HEK293 (cell line): ENCODE results near the gene PDK2.

Source experiments
- CTCF ChIA-PET: fragments of 350-600 bp; formaldehyde crosslinking; extraction: SDS; loops from one replicate; lab custom pipeline; 2021; ENCODE audit warnings: antibody characterized with exemption; lab: Yijun Ruan, JAX
- POLR2A ChIA-PET: fragments of 300-600 bp; formaldehyde crosslinking; extraction: SDS; loops from one replicate; lab custom pipeline; 2020; ENCODE audit warnings: antibody characterized with exemption, inconsistent platforms; lab: Yijun Ruan, JAX
- H3K27ac ChIP-seq: fragments of 200-500 bp; sonication (Bioruptor generic); 2 replicates; pipeline ENCODE4 v1.5.1; 2014; ENCODE audit warnings: low read depth, low read length, control low read depth, inconsistent platforms; ENCODE audit errors: extremely low read depth
- H3K36me3 ChIP-seq, 2 experiments: fragments of 200-500 bp in 1 of 2; sonication (Bioruptor generic) in 1 of 2; 1 replicate in 1 of 2; 2 replicates in 1 of 2; pipeline ENCODE4 v1.5.1; 2014 to 2017; ENCODE audit warnings: inconsistent platforms in 2 of 2, low read length in 2 of 2; ENCODE audit not compliant: control insufficient read depth in 2 of 2, insufficient read depth in 1 of 2
- H3K4me1 ChIP-seq: fragments of 200-500 bp; sonication (Bioruptor generic); 2 replicates; pipeline ENCODE4 v1.5.1; 2014; ENCODE audit warnings: mild to moderate bottlenecking, low read length, inconsistent platforms; ENCODE audit not compliant: control insufficient read depth, insufficient read depth
- H3K4me3 ChIP-seq: 2 replicates; pipeline ENCODE4 v1.5.1; 2011; ENCODE audit warnings: low read depth, mild to moderate bottlenecking, control low read depth, low read length, moderate library complexity
- H3K9me3 ChIP-seq: fragments of 200-500 bp; sonication (Bioruptor generic); 2 replicates; pipeline ENCODE4 v1.5.1; 2014; ENCODE audit warnings: low read depth, low read length, inconsistent platforms; ENCODE audit not compliant: control insufficient read depth, insufficient read depth
- MYNN ChIP-seq: fragments of 450-650 bp; formaldehyde crosslinking; IDR thresholded peaks from 2 replicates; pipeline ENCODE4 v1.5.1; 2016; ENCODE audit warnings: missing biosample characterization, missing genetic modification characterization, borderline replicate concordance
- RBAK ChIP-seq: fragments of 450-650 bp; formaldehyde crosslinking; IDR thresholded peaks from 2 replicates; pipeline ENCODE4 v1.5.1; 2016; ENCODE audit warnings: missing biosample characterization, missing genetic modification characterization
- TRIM28 ChIP-seq: IDR thresholded peaks from 2 replicates; pipeline ENCODE4 v1.6.1; 2011; ENCODE audit warnings: low read length, control low read depth, borderline replicate concordance
- YY2 ChIP-seq: fragments of 450-650 bp; formaldehyde crosslinking; IDR thresholded peaks from 2 replicates; pipeline ENCODE4 v1.5.1; 2016; ENCODE audit warnings: missing biosample characterization, missing genetic modification characterization
- ZBTB17 ChIP-seq: fragments of 450-650 bp; formaldehyde crosslinking; IDR thresholded peaks from 2 replicates; pipeline ENCODE4 v1.5.1; 2016; ENCODE audit warnings: missing biosample characterization, missing genetic modification characterization
- ZNF121 ChIP-seq: fragments of 450-650 bp; formaldehyde crosslinking; IDR thresholded peaks from 2 replicates; pipeline ENCODE4 v1.5.1; 2016; ENCODE audit warnings: missing biosample characterization, missing genetic modification characterization
- ZNF16 ChIP-seq: fragments of 450-650 bp; formaldehyde crosslinking; IDR thresholded peaks from 2 replicates; pipeline ENCODE4 v1.5.1; 2016; ENCODE audit warnings: low read depth, missing biosample characterization, missing genetic modification characterization
- ZNF211 ChIP-seq: fragments of 450-650 bp; formaldehyde crosslinking; IDR thresholded peaks from 2 replicates; pipeline ENCODE4 v1.5.1; 2016; ENCODE audit warnings: low read depth, missing biosample characterization, missing genetic modification characterization
- ZNF239 ChIP-seq: fragments of 450-650 bp; formaldehyde crosslinking; IDR thresholded peaks from 2 replicates; pipeline ENCODE4 v1.5.1; 2016; ENCODE audit warnings: missing biosample characterization, missing genetic modification characterization
- ZNF391 ChIP-seq: fragments of 450-650 bp; formaldehyde crosslinking; IDR thresholded peaks from 2 replicates; pipeline ENCODE4 v1.5.1; 2016; ENCODE audit warnings: low read depth, missing biosample characterization, missing genetic modification characterization, borderline replicate concordance
- ZNF529 ChIP-seq: fragments of 450-650 bp; formaldehyde crosslinking; IDR thresholded peaks from 2 replicates; pipeline ENCODE4 v1.5.1; 2017; ENCODE audit warnings: missing genetic modification characterization, missing biosample characterization; ENCODE audit not compliant: insufficient replicate concordance
- ZSCAN23 ChIP-seq: fragments of 450-650 bp; formaldehyde crosslinking; IDR thresholded peaks from 2 replicates; pipeline ENCODE4 v1.5.1; 2016; ENCODE audit warnings: missing biosample characterization, missing genetic modification characterization
- TF ChIP-seq, protein P1 (sequence below): fragments of 450-650 bp; formaldehyde crosslinking; IDR thresholded peaks from 2 replicates; pipeline ENCODE4 v1.5.1; 2017; ENCODE audit warnings: missing biosample characterization, missing genetic modification characterization
- TF ChIP-seq, protein P2 (sequence below): fragments of 450-650 bp; formaldehyde crosslinking; IDR thresholded peaks from 2 replicates; pipeline ENCODE4 v1.5.1; 2016; ENCODE audit warnings: missing biosample characterization, missing genetic modification characterization
- TF ChIP-seq, protein P3 (sequence below): fragments of 450-650 bp; formaldehyde crosslinking; IDR thresholded peaks from 2 replicates; pipeline ENCODE4 v1.5.1; 2016; ENCODE audit warnings: missing biosample characterization, missing genetic modification characterization

The PDK2 gene

DNA sequence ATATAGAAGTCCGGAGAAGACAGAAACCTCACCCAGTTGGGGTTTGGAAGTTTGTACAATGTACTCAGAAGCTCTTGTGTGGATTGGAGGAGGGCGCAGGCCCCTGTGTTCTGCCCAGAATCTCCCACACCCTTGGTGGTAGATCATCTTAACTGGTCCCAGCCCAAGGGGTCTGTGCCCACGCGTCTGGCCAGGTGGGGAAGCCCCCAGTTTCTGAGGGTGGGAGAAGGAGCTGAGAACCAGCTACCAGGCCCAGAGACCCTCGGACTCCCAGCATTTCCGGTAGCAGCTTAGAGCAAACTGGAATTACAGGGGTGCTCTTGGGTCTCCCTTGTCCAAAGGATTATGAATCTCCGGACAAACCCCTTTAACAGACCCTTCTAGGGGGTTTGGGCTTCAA, 57.6 kb downstream of the PDK2 start (continued):
- TF ChIP-seq ZNF16 (tag by site-specific recombination) (no peak), YY2 (tag by site-specific recombination) (no peak), RBAK (tag by site-specific recombination) (no peak), TRIM28 (no peak), ZNF391 (no peak), ZNF121 (tag by site-specific recombination) (no peak)
- TF ChIP-seq, protein P1, sequence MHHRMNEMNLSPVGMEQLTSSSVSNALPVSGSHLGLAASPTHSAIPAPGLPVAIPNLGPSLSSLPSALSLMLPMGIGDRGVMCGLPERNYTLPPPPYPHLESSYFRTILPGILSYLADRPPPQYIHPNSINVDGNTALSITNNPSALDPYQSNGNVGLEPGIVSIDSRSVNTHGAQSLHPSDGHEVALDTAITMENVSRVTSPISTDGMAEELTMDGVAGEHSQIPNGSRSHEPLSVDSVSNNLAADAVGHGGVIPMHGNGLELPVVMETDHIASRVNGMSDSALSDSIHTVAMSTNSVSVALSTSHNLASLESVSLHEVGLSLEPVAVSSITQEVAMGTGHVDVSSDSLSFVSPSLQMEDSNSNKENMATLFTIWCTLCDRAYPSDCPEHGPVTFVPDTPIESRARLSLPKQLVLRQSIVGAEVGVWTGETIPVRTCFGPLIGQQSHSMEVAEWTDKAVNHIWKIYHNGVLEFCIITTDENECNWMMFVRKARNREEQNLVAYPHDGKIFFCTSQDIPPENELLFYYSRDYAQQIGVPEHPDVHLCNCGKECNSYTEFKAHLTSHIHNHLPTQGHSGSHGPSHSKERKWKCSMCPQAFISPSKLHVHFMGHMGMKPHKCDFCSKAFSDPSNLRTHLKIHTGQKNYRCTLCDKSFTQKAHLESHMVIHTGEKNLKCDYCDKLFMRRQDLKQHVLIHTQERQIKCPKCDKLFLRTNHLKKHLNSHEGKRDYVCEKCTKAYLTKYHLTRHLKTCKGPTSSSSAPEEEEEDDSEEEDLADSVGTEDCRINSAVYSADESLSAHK (tag by site-specific recombination), result no peak
- TF ChIP-seq, protein P2, sequence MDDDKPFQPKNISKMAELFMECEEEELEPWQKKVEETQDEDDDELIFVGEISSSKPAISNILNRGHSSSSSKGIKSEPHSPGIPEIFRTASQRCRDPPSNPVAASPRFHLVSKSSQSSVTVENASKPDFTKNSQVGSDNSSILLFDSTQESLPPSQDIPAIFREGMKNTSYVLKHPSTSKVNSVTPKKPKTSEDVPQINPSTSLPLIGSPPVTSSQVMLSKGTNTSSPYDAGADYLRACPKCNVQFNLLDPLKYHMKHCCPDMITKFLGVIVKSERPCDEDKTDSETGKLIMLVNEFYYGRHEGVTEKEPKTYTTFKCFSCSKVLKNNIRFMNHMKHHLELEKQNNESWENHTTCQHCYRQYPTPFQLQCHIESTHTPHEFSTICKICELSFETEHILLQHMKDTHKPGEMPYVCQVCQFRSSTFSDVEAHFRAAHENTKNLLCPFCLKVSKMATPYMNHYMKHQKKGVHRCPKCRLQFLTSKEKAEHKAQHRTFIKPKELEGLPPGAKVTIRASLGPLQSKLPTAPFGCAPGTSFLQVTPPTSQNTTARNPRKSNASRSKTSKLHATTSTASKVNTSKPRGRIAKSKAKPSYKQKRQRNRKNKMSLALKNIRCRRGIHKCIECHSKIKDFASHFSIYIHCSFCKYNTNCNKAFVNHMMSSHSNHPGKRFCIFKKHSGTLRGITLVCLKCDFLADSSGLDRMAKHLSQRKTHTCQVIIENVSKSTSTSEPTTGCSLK, result no peak

DNA sequence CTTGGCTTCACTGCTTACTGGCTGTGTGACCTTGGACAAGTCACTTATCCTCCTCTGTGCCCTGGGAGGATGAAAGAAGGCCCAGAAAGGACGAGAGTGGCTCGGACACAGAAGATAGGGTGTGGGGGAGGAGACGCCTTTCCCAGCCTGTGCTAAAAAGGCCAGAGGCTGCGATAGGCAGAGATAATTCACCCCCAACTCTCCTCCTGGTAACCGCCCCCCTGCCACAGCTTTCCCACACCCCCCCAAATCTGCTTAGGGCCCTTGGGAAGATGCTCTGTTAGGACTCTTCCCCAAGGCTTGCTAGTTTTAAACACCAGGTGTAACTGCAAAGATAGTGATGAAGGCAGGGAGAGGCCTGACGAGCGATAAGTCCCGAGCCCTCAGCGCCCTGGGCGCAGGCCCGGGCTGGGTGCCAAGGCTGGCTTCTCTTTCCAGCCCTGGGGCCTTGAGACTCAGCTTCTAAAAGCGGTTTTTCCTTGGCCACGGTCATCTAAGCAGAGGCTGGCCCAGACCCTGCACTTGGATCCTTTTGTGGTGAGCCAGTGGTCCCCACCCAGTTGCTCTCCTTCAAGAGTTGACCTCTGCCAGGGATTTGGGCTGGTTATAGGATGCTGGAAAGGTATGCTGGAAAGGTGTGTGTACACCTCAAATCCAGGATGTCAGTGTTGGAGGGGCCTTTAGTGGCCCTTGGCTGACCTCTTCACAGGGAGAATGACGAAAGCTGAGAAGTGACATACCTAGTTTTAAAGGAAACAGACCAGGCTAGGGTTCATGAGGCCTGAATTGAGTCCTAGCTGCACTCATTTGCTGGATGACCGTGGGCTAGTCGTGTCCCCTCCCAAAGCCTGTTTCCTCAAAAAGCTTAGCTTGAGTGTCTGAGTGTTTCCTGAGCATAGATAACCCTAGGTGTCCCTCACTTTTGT, 58.8 kb downstream of the PDK2 start:
- H3K4me1 ChIP-seq, result peaks cover 3% of the 10 kb centered on the region; the same call in 1 of the 2 replicates
- no peak overlapping the region for H3K27ac ChIP-seq
- no peak for TF ChIP-seq ZNF239 (tag by site-specific recombination)
- TF ChIP-seq ZBTB17 (tag by site-specific recombination), result 0 out of 2 replicates have a peak, but pooled peaks have one; percentile 17
- TF ChIP-seq ZSCAN23 (tag by site-specific recombination), result no peak
- ChIA-PET POLR2A (no interaction called here), CTCF (interaction anchor here (0.6 to 6.7 kb wide), 8 partner anchors 24 to 589 kb away, joined by 3 to 41 read pairs (median 4); partner anchors contain the start of gene PDK2)
- no peaks in the 10 kb centered on the region for H3K36me3 ChIP-seq
- H3K9me3 ChIP-seq, result no peaks in the 10 kb centered on the region
- H3K4me3 ChIP-seq, result no peak overlapping the region

DNA sequence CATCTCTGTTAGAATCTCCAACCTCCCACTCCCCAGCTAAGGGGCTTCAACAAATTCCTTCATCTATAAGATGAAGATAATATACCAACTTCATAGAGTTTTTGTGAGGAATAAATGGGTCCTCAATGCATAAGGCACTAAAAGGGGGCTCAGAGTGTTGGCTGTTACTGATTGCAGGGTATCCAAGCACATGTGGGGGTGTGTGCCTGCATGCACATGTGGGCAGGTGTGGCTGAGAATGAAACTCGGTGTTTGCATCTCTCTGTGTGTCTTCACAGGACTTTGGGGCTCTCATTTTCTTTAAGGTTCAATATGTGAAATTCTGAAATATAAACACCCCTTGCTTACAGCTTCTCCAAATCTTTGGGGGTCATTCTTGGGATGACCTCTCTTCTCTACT, 59.5 kb downstream of the PDK2 start:
- ChIA-PET POLR2A (no interaction called here), CTCF (interaction anchor here (0.6 to 6.7 kb wide), 6 partner anchors 25 to 61 kb away, joined by 3 to 41 read pairs (median 4); partner anchors contain the start of gene PDK2)
- no peaks in the 10 kb centered on the region for H3K9me3 ChIP-seq
- H3K4me3 ChIP-seq, result no peak overlapping the region
- TF ChIP-seq MYNN (tag by site-specific recombination) (no peak), ZNF529 (tag by site-specific recombination) (no peak), ZNF211 (no peak), ZNF16 (tag by site-specific recombination) (no peak)
- TF ChIP-seq, protein P3, sequence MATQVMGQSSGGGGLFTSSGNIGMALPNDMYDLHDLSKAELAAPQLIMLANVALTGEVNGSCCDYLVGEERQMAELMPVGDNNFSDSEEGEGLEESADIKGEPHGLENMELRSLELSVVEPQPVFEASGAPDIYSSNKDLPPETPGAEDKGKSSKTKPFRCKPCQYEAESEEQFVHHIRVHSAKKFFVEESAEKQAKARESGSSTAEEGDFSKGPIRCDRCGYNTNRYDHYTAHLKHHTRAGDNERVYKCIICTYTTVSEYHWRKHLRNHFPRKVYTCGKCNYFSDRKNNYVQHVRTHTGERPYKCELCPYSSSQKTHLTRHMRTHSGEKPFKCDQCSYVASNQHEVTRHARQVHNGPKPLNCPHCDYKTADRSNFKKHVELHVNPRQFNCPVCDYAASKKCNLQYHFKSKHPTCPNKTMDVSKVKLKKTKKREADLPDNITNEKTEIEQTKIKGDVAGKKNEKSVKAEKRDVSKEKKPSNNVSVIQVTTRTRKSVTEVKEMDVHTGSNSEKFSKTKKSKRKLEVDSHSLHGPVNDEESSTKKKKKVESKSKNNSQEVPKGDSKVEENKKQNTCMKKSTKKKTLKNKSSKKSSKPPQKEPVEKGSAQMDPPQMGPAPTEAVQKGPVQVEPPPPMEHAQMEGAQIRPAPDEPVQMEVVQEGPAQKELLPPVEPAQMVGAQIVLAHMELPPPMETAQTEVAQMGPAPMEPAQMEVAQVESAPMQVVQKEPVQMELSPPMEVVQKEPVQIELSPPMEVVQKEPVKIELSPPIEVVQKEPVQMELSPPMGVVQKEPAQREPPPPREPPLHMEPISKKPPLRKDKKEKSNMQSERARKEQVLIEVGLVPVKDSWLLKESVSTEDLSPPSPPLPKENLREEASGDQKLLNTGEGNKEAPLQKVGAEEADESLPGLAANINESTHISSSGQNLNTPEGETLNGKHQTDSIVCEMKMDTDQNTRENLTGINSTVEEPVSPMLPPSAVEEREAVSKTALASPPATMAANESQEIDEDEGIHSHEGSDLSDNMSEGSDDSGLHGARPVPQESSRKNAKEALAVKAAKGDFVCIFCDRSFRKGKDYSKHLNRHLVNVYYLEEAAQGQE (tag by site-specific recombination), result no peak
- H3K27ac ChIP-seq, result no peak overlapping the region
- peaks cover 3% of the 10 kb centered on the region; the same call in 1 of the 2 replicates for H3K4me1 ChIP-seq
- H3K36me3 ChIP-seq, result no peaks in the 10 kb centered on the region
